Endodermal cell (in vitro differentiated cells): ENCODE measurements around the gene UNC13C. TPM values are rescaled to one million over a fixed set of nuclear protein-coding genes. Genes with fewer than 3 reads are reported as not detected.

Source experiments
- DNase-seq: peaks from one replicate; pipeline ENCODE4 v3.0.0-alpha.2; 2017
- H3K27ac ChIP-seq: 2 replicates; pipeline ENCODE4 v1.5.1; 2013; ENCODE audit warnings: mild to moderate bottlenecking, low read depth, low read length, moderate library complexity
- H3K27me3 ChIP-seq: 2 replicates; pipeline ENCODE4 v1.6.1; 2013; ENCODE audit warnings: mild to moderate bottlenecking, low read length, moderate library complexity; ENCODE audit not compliant: insufficient read depth, control insufficient read depth, poor library complexity, severe bottlenecking
- H3K36me3 ChIP-seq: 2 replicates; pipeline ENCODE4 v1.7.0; 2013; ENCODE audit warnings: mild to moderate bottlenecking, low read length, moderate library complexity; ENCODE audit not compliant: control insufficient read depth, insufficient read depth
- H3K4me1 ChIP-seq: one replicate; pipeline ENCODE4 v1.7.0; 2013; ENCODE audit warnings: low read length; ENCODE audit not compliant: control insufficient read depth, insufficient read depth
- H3K4me3 ChIP-seq: 2 replicates; pipeline ENCODE4 v1.5.1; 2013; ENCODE audit warnings: mild to moderate bottlenecking, low read length, moderate library complexity
- H3K9ac ChIP-seq: 2 replicates; pipeline ENCODE4 v1.6.1; 2013; ENCODE audit warnings: mild to moderate bottlenecking, low read length, moderate library complexity; ENCODE audit not compliant: poor library complexity, severe bottlenecking; ENCODE audit errors: extremely low read depth
- H3K9me3 ChIP-seq: 2 replicates; pipeline ENCODE4 v1.6.1; 2013; ENCODE audit warnings: mild to moderate bottlenecking, low read length, moderate library complexity; ENCODE audit not compliant: control insufficient read depth
- H3K27ac Mint-ChIP-seq: 2 replicates; pipeline ENCODE4 v1.8.0; 2020; ENCODE audit warnings: mixed read lengths
- H3K27me3 Mint-ChIP-seq: 2 replicates; pipeline ENCODE4 v1.8.0; 2021; ENCODE audit warnings: mild to moderate bottlenecking, mixed read lengths; ENCODE audit not compliant: insufficient read depth
- H3K36me3 Mint-ChIP-seq: 2 replicates; pipeline ENCODE4 v1.8.0; 2020; ENCODE audit warnings: low read depth, mixed read lengths
- H3K4me1 Mint-ChIP-seq: 2 replicates; pipeline ENCODE4 v1.8.0; 2020; ENCODE audit warnings: mixed read lengths
- H3K4me3 Mint-ChIP-seq: 2 replicates; pipeline ENCODE4 v1.8.0; 2020; ENCODE audit warnings: mild to moderate bottlenecking, moderate library complexity, mixed read lengths
- H3K9me3 Mint-ChIP-seq: 2 replicates; pipeline ENCODE4 v1.8.0; 2020; ENCODE audit warnings: mild to moderate bottlenecking, mixed read lengths
- CTCF ChIP-seq: fragments of 200-600 bp; sonication (generic); conservative IDR thresholded peaks from 2 replicates; pipeline ENCODE4 v1.5.0; 2021; ENCODE audit warnings: antibody characterized with exemption, mild to moderate bottlenecking
- whole genome bisulfite sequencing, 2 experiments: methylation state at CpG; one replicate each; pipeline versions ENCODE4 v1.1.5 to v1.1.7; 2013; ENCODE audit warnings: missing lambda C conversion rate in 2 of 2, mixed read lengths in 1 of 2; ENCODE audit not compliant: insufficient coverage in 1 of 2, insufficient read length in 1 of 2; 5-methylcytosine and 5-hydroxymethylcytosine counted together
- total RNA-seq, 2 donors: library from RNA; stranded (reverse); fragmentation: NEBNext Ultra II Directional in 1 of 2; extraction: Animal tissue kit (Norgen Biotek cat#: 25700) in 1 of 2; gene quantifications; 2 replicates in 1 of 2; 3 replicates in 1 of 2; pipeline ENCODE4 v1.2.1, GENCODE V29; 2021

The UNC13C gene
- total RNA-seq, 2 donors from 2014 or later = 7.2 to 19.9 TPM

- H3K36me3 Mint-ChIP-seq = peaks cover 4% of the 10 kb centered on the region
- H3K9ac ChIP-seq = no peak overlapping the region
- no peaks in the 10 kb centered on the region for H3K27me3 ChIP-seq
- TF ChIP-seq CTCF = no peak
- H3K4me3 ChIP-seq = no peak overlapping the region
- no peaks in the 10 kb centered on the region for H3K27me3 Mint-ChIP-seq
- no peak overlapping the region for H3K27ac ChIP-seq
- 100% methylated on average over 1 of the region's 2 CpGs; no CpG with 5 or more reads in 1 of the 2 experiments for WGBS, 2 experiments
- no peak for DNase-seq
- no peaks in the 10 kb centered on the region for H3K36me3 ChIP-seq
- no peaks in the 10 kb centered on the region for H3K4me1 ChIP-seq
- H3K27ac Mint-ChIP-seq = no peak overlapping the region
- H3K9me3 Mint-ChIP-seq = no peaks in the 10 kb centered on the region
- no peak overlapping the region for H3K4me3 Mint-ChIP-seq
- H3K9me3 ChIP-seq = no peaks in the 10 kb centered on the region
- no peaks in the 10 kb centered on the region for H3K4me1 Mint-ChIP-seq
These were observed 67.9 kb downstream of the UNC13C start for GRCh38 chr15:54046093-54046492.

- H3K36me3 Mint-ChIP-seq = no peaks in the 10 kb centered on the region
- TF ChIP-seq CTCF = no peak
- no peaks in the 10 kb centered on the region for H3K27me3 Mint-ChIP-seq
- H3K4me3 ChIP-seq = no peak overlapping the region
- no peak overlapping the region for H3K27ac ChIP-seq
- peaks cover 4% of the 10 kb centered on the region for H3K27me3 ChIP-seq
- H3K4me1 Mint-ChIP-seq = peaks cover 18% of the 10 kb centered on the region
- H3K36me3 ChIP-seq = no peaks in the 10 kb centered on the region
- H3K9me3 Mint-ChIP-seq = peaks cover 4% of the 10 kb centered on the region
- no peak overlapping the region for H3K27ac Mint-ChIP-seq
- no peaks in the 10 kb centered on the region for H3K9me3 ChIP-seq
- WGBS, 2 experiments = 84 to 90% methylated on average over 2 to 3 of the region's 3 CpGs
- peaks cover 6% of the 10 kb centered on the region for H3K4me1 ChIP-seq
- no peak overlapping the region for H3K4me3 Mint-ChIP-seq
- no peak for DNase-seq
- H3K9ac ChIP-seq = no peak overlapping the region
These were observed 86.1 kb downstream of the UNC13C start for GRCh38 chr15:54064365-54064764.

GRCh38 chr15:54066403-54066802, 88.2 kb downstream of the UNC13C start:
- Mint-ChIP-seq H3K27ac (no peak overlapping the region), H3K4me1 (peaks cover 18% of the 10 kb centered on the region), H3K36me3 (no peaks in the 10 kb centered on the region), H3K4me3 (no peak overlapping the region), H3K27me3 (no peaks in the 10 kb centered on the region), H3K9me3 (no peaks in the 10 kb centered on the region)
- no peak for TF ChIP-seq CTCF
- no peak for DNase-seq
- Histone ChIP-seq H3K36me3 (no peaks in the 10 kb centered on the region), H3K4me1 (peaks cover 6% of the 10 kb centered on the region), H3K27ac (no peak overlapping the region), H3K4me3 (no peak overlapping the region), H3K9me3 (no peaks in the 10 kb centered on the region), H3K27me3 (peaks cover 13% of the 10 kb centered on the region), H3K9ac (no peak overlapping the region)
- 83 to 84% methylated on average over 3 of the region's 3 CpGs for WGBS, 2 experiments
